H9 (cell line): Measurements from ENCODE around the gene KCNH1. TPM values are rescaled to one million over a fixed set of nuclear protein-coding genes. Genes with fewer than 3 reads are reported as not detected.

Source experiments
- DNase-seq: peaks from one replicate; pipeline ENCODE4 v3.0.0-alpha.2; 2017
- H2AFZ ChIP-seq: one replicate; pipeline ENCODE4 v1.6.1; 2013; ENCODE audit warnings: mild to moderate bottlenecking, low read length, control low read depth, moderate library complexity
- H2AK5ac ChIP-seq: 2 replicates; pipeline ENCODE4 v1.6.1; 2013; ENCODE audit warnings: low read length, control low read depth, mixed read lengths; ENCODE audit not compliant: insufficient read length
- H2BK120ac ChIP-seq: one replicate; pipeline ENCODE4 v1.6.1; 2013; ENCODE audit warnings: low read depth, mild to moderate bottlenecking, low read length, control low read depth, inconsistent platforms; ENCODE audit not compliant: poor library complexity, severe bottlenecking
- H2BK12ac ChIP-seq: 2 replicates; pipeline ENCODE4 v1.6.1; 2013; ENCODE audit warnings: low read length, control low read depth, mixed read lengths, low read depth; ENCODE audit not compliant: insufficient read length
- H2BK15ac ChIP-seq: 2 replicates; pipeline ENCODE4 v1.6.1; 2013; ENCODE audit warnings: low read depth, low read length, control low read depth
- H2BK20ac ChIP-seq: one replicate; pipeline ENCODE4 v1.6.1; 2013; ENCODE audit warnings: low read depth, mild to moderate bottlenecking, low read length, control low read depth, inconsistent platforms; ENCODE audit not compliant: poor library complexity, severe bottlenecking
- H2BK5ac ChIP-seq: 2 replicates; pipeline ENCODE4 v1.6.1; 2013; ENCODE audit warnings: low read length, control low read depth, mixed read lengths; ENCODE audit not compliant: insufficient read length
- H3K14ac ChIP-seq: 2 replicates; pipeline ENCODE4 v1.6.1; 2013; ENCODE audit warnings: low read length, control low read depth; ENCODE audit not compliant: insufficient read depth
- H3K18ac ChIP-seq: 2 replicates; pipeline ENCODE4 v1.6.1; 2013; ENCODE audit warnings: low read depth, mild to moderate bottlenecking, mixed read lengths, low read length, control low read depth; ENCODE audit not compliant: insufficient read length
- H3K23ac ChIP-seq: 2 replicates; pipeline ENCODE4 v1.6.1; 2013; ENCODE audit warnings: low read length, control low read depth, mixed read lengths, low read depth; ENCODE audit not compliant: insufficient read length
- H3K23me2 ChIP-seq: 2 replicates; pipeline ENCODE4 v1.6.1; 2013; ENCODE audit warnings: low read depth, mild to moderate bottlenecking, mixed read lengths, low read length, control low read depth; ENCODE audit not compliant: insufficient read length, poor library complexity, severe bottlenecking
- H3K27ac ChIP-seq: 2 replicates; pipeline ENCODE4 v1.5.1; 2013; ENCODE audit warnings: low read length, control low read depth, mixed read lengths, low read depth; ENCODE audit not compliant: insufficient read length
- H3K27me3 ChIP-seq: 2 replicates; pipeline ENCODE4 v1.6.1; 2013; ENCODE audit warnings: low read length, control low read depth, inconsistent platforms; ENCODE audit not compliant: insufficient read depth
- H3K4ac ChIP-seq: 2 replicates; pipeline ENCODE4 v1.6.1; 2013; ENCODE audit warnings: low read depth, mild to moderate bottlenecking, control low read depth, inconsistent platforms, low read length, moderate library complexity
- H3K4me1 ChIP-seq: 2 replicates; pipeline ENCODE4 v1.6.1; 2013; ENCODE audit warnings: low read length, control low read depth, inconsistent platforms; ENCODE audit not compliant: insufficient read depth
- H3K4me2 ChIP-seq: 2 replicates; pipeline ENCODE4 v1.6.1; 2013; ENCODE audit warnings: low read length, control low read depth, mixed read lengths; ENCODE audit not compliant: insufficient read length, insufficient read depth
- H3K56ac ChIP-seq: 2 replicates; pipeline ENCODE4 v1.6.1; 2013; ENCODE audit warnings: low read depth, mild to moderate bottlenecking, mixed read lengths, low read length, control low read depth; ENCODE audit not compliant: insufficient read length
- H3K79me1 ChIP-seq: 2 replicates; pipeline ENCODE4 v1.6.1; 2013; ENCODE audit warnings: low read depth, mild to moderate bottlenecking, moderate library complexity, low read length, control low read depth, inconsistent platforms; ENCODE audit not compliant: insufficient read depth, poor library complexity, severe bottlenecking
- H3K79me2 ChIP-seq: 2 replicates; pipeline ENCODE4 v1.6.1; 2013; ENCODE audit warnings: low read length, control low read depth, inconsistent platforms; ENCODE audit not compliant: insufficient read depth
- H3K9ac ChIP-seq: 2 replicates; pipeline ENCODE4 v1.6.1; 2013; ENCODE audit warnings: low read length, control low read depth, mixed read lengths; ENCODE audit not compliant: insufficient read length; ENCODE audit errors: extremely low read depth
- H3K9me3 ChIP-seq: one replicate; pipeline ENCODE4 v1.6.1; 2013; ENCODE audit warnings: low read depth, low read length, inconsistent platforms; ENCODE audit not compliant: control insufficient read depth
- H3T11ph ChIP-seq: one replicate; pipeline ENCODE4 v1.6.1; 2013; ENCODE audit warnings: mild to moderate bottlenecking, low read length, control low read depth, inconsistent platforms
- H4K20me1 ChIP-seq: one replicate; pipeline ENCODE4 v1.6.1; 2013; ENCODE audit not compliant: control insufficient read depth, insufficient read length, insufficient read depth
- H4K5ac ChIP-seq: 2 replicates; pipeline ENCODE4 v1.6.1; 2013; ENCODE audit warnings: low read depth, mild to moderate bottlenecking, mixed read lengths, low read length, control low read depth; ENCODE audit not compliant: insufficient read length
- H4K8ac ChIP-seq: replicated peaks from 2 replicates; pipeline ENCODE4 v1.6.1; 2013; ENCODE audit warnings: low read length, control low read depth, mixed read lengths, low read depth; ENCODE audit not compliant: insufficient read length
- H4K91ac ChIP-seq: 2 replicates; pipeline ENCODE4 v1.6.1; 2013; ENCODE audit warnings: low read depth, mild to moderate bottlenecking, moderate library complexity, mixed read lengths, low read length, control low read depth; ENCODE audit not compliant: insufficient read length
- H3K27ac Mint-ChIP-seq, 3 experiments: 2 replicates in 2 of 3; 3 replicates in 1 of 3; pipeline ENCODE4 v1.8.0; 2020 to 2021; ENCODE audit warnings: mixed read lengths in 3 of 3, mild to moderate bottlenecking in 1 of 3, moderate library complexity in 1 of 3
- H3K27me3 Mint-ChIP-seq: 2 replicates; pipeline ENCODE4 v1.8.0; 2021; ENCODE audit warnings: low read depth, mild to moderate bottlenecking, moderate library complexity, mixed read lengths
- H3K36me3 Mint-ChIP-seq, 3 experiments: 2 replicates in 2 of 3; 3 replicates in 1 of 3; pipeline ENCODE4 v1.8.0; 2020 to 2021; ENCODE audit warnings: low read depth in 3 of 3, mixed read lengths in 3 of 3; ENCODE audit not compliant: insufficient read depth in 1 of 3
- H3K4me1 Mint-ChIP-seq, 2 experiments: 2 replicates each; pipeline ENCODE4 v1.8.0; 2020; ENCODE audit warnings: mixed read lengths in 2 of 2
- H3K4me3 Mint-ChIP-seq, 2 experiments: 2 replicates in 1 of 2; 3 replicates in 1 of 2; pipeline ENCODE4 v1.8.0; 2020 to 2021; ENCODE audit warnings: mild to moderate bottlenecking in 2 of 2, mixed read lengths in 2 of 2, moderate library complexity in 1 of 2
- H3K9me3 Mint-ChIP-seq, 2 experiments: 2 replicates in 1 of 2; 3 replicates in 1 of 2; pipeline ENCODE4 v1.8.0; 2020; ENCODE audit warnings: mild to moderate bottlenecking in 2 of 2, mixed read lengths in 2 of 2, moderate library complexity in 1 of 2
- CTCF ChIP-seq: fragments of 200-600 bp; sonication (generic); conservative IDR thresholded peaks from 3 replicates; pipeline ENCODE4 v1.8.0; 2021; ENCODE audit warnings: antibody characterized with exemption, mild to moderate bottlenecking
- WGBS: extraction: QIAGEN DNeasy Blood & Tissue Kit; methylation state at CpG from one replicate; pipeline ENCODE4 v1.1.7; 2013; ENCODE audit warnings: missing lambda C conversion rate, low lambda C conversion rate, mixed read lengths; ENCODE audit not compliant: insufficient read length; ENCODE audit errors: extremely low coverage; 5-methylcytosine and 5-hydroxymethylcytosine counted together
- total RNA-seq: library from RNA; stranded (reverse); gene quantifications from 2 replicates; pipeline ENCODE4 v1.2.1, GENCODE V29; 2021

KCNH1 gene
- total RNA-seq, 1 experiment from 2014 or later, result 0.11 TPM

- H2AK5ac ChIP-seq, result no peak overlapping the region
Observed at GRCh38 chr1:210746024-210746731, 387.8 kb downstream of the KCNH1 start.

More at GRCh38 chr1:210746024-210746731, 387.8 kb downstream of the KCNH1 start:
- Histone ChIP-seq H3T11ph (no peak overlapping the region), H3K4ac (no peak overlapping the region), H2BK12ac (no peak overlapping the region), H2BK120ac (no peak overlapping the region), H3K9me3 (no peaks in the 10 kb centered on the region), H3K27me3 (no peaks in the 10 kb centered on the region), H2BK15ac (no peak overlapping the region), H4K5ac (no peak overlapping the region), H4K20me1 (no peaks in the 10 kb centered on the region), H3K14ac (no peak overlapping the region), H3K79me2 (no peaks in the 10 kb centered on the region), H3K23me2 (no peaks in the 10 kb centered on the region), H4K8ac (no peak overlapping the region), H3K9ac (no peak overlapping the region), H3K4me2 (no peak overlapping the region), H3K4me1 (no peaks in the 10 kb centered on the region), H2BK20ac (no peak overlapping the region), H2AFZ (no peak overlapping the region), H3K23ac (no peak overlapping the region), H3K18ac (no peak overlapping the region), H3K56ac (no peak overlapping the region), H2BK5ac (no peak overlapping the region), H3K27ac (no peak overlapping the region), H4K91ac (no peak overlapping the region), H3K79me1 (no peaks in the 10 kb centered on the region)
- Mint-ChIP-seq H3K4me3 (no peak overlapping the region), H3K27ac (no peak overlapping the region), H3K9me3 (no peaks in the 10 kb centered on the region), H3K4me1 (peaks cover 0 to 4% of the 10 kb centered on the region in 2 experiments; a peak in 1 of 4 replicates), H3K27me3 (peaks cover 2% of the 10 kb centered on the region; the same call in 1 of the 2 replicates), H3K36me3 (no peaks in the 10 kb centered on the region)
- WGBS, result no CpG with 5 or more reads among the region's 3 CpGs
- TF ChIP-seq CTCF, result no peak
- DNase-seq, result no peak
